SU-DHL-6 (cell line): ENCODE results near the gene PRDM7.

Experiments used
- CTCF ChIP-seq: fragments of 200-600 bp; sonication (generic); IDR thresholded peaks from one replicate; pipeline ENCODE4 v1.5.1; 2017; ENCODE audit warnings: antibody characterized with exemption, mild to moderate bottlenecking, low read length, moderate library complexity; ENCODE audit not compliant: insufficient read depth, poor library complexity, severe bottlenecking
- EZH2phosphoT487 ChIP-seq: fragments of 200-600 bp; sonication (generic), shearing (Covaris generic); conservative IDR thresholded peaks from 2 replicates; pipeline ENCODE4 v1.6.1; 2018; ENCODE audit warnings: mild to moderate bottlenecking, antibody characterized with exemption, low read length, moderate library complexity, mixed read lengths

GRCh38 chr16:90048737-90049330, 28.3 kb downstream of the PRDM7 start:
- TF ChIP-seq CTCF: no peak
- TF ChIP-seq EZH2phosphoT487: no peak
